ENCODE results near the gene UBR1. TPM values are rescaled to one million over a fixed set of nuclear protein-coding genes. Genes with fewer than 3 reads are reported as not detected.

Gene UBR1
- polyA plus RNA-seq, 2 of the 4 experiments (the other 2 are of a cell fraction) = 5.8 to 10.5 TPM

GRCh38 chr15:42996871-42997270, 109.0 kb downstream of the UBR1 start (continued):
- TF ChIP-seq HES2 (IDR thresholded peaks at IDR 0.05) = no peak
- TF ChIP-seq ESRRA (IDR thresholded peaks at IDR 0.05; ENCODE audit: borderline replicate concordance, low read length) = no peak

- Histone ChIP-seq H3K4me3 (no peak overlapping the region), H3K4me1 (peaks cover 4% of the 10 kb centered on the region; the same call in 1 of the 3 replicates), H3K27ac (no peak overlapping the region), H3K4me2 (no peak overlapping the region), H3K9me3 (no peaks in the 10 kb centered on the region)
- FAIRE-seq (no peak), DNase-seq (ENCODE audit: low read depth in 1 of 2, low spot score in 1 of 2) (no peak), ATAC-seq (no peak)
- POLR2A ChIA-PET = no interaction called here
- TF ChIP-seq ZNF302 (CRISPR knock-in tag; IDR thresholded peaks at IDR 0.05) = no peak
- CTCF ChIA-PET = interaction anchor here (0.6 to 0.9 kb wide), 2 partner anchors 14 to 68 kb away, joined by 3 read pairs; no protein-coding TSS in a partner anchor
- 89% methylated on average over 2 of the region's 2 CpGs for WGBS (ENCODE audit: missing lambda C conversion rate)
These were observed 111.3 kb downstream of the UBR1 start for GRCh38 chr15:42994546-42994945.

GRCh38 chr15:42992626-42993025, 113.2 kb downstream of the UBR1 start:
- POLR2A ChIA-PET = no interaction called here
- WGBS (ENCODE audit: missing lambda C conversion rate) = 97% methylated on average over 3 of the region's 3 CpGs
- Histone ChIP-seq H3K27ac (no peak overlapping the region), H3K4me2 (no peak overlapping the region), H3K4me3 (no peak overlapping the region), H3K4me1 (peaks cover 4% of the 10 kb centered on the region; the same call in 1 of the 3 replicates), H3K9me3 (no peaks in the 10 kb centered on the region)
- no peak for ATAC-seq
- FAIRE-seq = no peak
- no peak for DNase-seq (ENCODE audit: low read depth in 1 of 2, low spot score in 1 of 2)
- TF ChIP-seq CBX8 (IDR thresholded peaks at IDR 0.05) (no peak), MAZ (IDR thresholded peaks at IDR 0.05; ENCODE audit: borderline replicate concordance, low read depth, low read length) (no peak), RNF2 (IDR thresholded peaks at IDR 0.05; ENCODE audit: borderline replicate concordance, low read depth) (no peak), E2F6 (IDR thresholded peaks at IDR 0.05; ENCODE audit: borderline replicate concordance, low read depth) (no peak), GATA3 (IDR thresholded peaks at IDR 0.05; ENCODE audit: borderline replicate concordance) (no peak), PBX3 (IDR thresholded peaks at IDR 0.05) (no peak), SMC3 (IDR thresholded peaks at IDR 0.05) (no peak), ZSCAN20 (CRISPR knock-in tag; IDR thresholded peaks at IDR 0.05) (no peak), POLR2A (IDR thresholded peaks at IDR 0.05; ENCODE audit: low read length) (no peak), ELK1 (IDR thresholded peaks at IDR 0.05; ENCODE audit: low read depth, low read length) (no peak), CHD2 (IDR thresholded peaks at IDR 0.05; ENCODE audit: low read length, partially characterized antibody) (no peak), MYC (IDR thresholded peaks at IDR 0.05; ENCODE audit: borderline replicate concordance, low read length) (no peak)
- CTCF ChIA-PET = interaction anchor here (0.6 to 1.5 kb wide), 3 partner anchors 10 to 292 kb away, joined by 3 to 4 read pairs (median 3); no protein-coding TSS in a partner anchor

GRCh38 chr15:42986693-42987342, 119.0 kb downstream of the UBR1 start:
- H3K4me2 ChIP-seq = no peak overlapping the region
- WGBS (ENCODE audit: missing lambda C conversion rate) = 92% methylated on average over 6 of the region's 20 CpGs

More at GRCh38 chr15:42986693-42987342, 119.0 kb downstream of the UBR1 start:
- H3K4me1 ChIP-seq = no peaks in the 10 kb centered on the region
- H3K27ac ChIP-seq = no peak overlapping the region
- DNase-seq (ENCODE audit: low read depth in 1 of 2, low spot score in 1 of 2) = no peak
- ChIA-PET POLR2A (no interaction called here), CTCF (no interaction called here)
- TF ChIP-seq ESRRA (IDR thresholded peaks at IDR 0.05; ENCODE audit: borderline replicate concordance, low read length) (no peak), ZC3H11A (IDR thresholded peaks at IDR 0.05) (no peak), RCOR1 (IDR thresholded peaks at IDR 0.05; ENCODE audit: low read depth, low read length) (no peak), CEBPB (IDR thresholded peaks at IDR 0.05) (no peak), KDM5A (IDR thresholded peaks at IDR 0.05) (no peak), HOXA7 (CRISPR knock-in tag; IDR thresholded peaks at IDR 0.05) (no peak), SMC3 (IDR thresholded peaks at IDR 0.05) (no peak)
- FAIRE-seq = no peak
- no peaks in the 10 kb centered on the region for H3K9me3 ChIP-seq
- H3K4me3 ChIP-seq = no peak overlapping the region
- ATAC-seq = no peak
